ENCODE results near the gene TCERG1L.

The TCERG1L gene

DNA sequence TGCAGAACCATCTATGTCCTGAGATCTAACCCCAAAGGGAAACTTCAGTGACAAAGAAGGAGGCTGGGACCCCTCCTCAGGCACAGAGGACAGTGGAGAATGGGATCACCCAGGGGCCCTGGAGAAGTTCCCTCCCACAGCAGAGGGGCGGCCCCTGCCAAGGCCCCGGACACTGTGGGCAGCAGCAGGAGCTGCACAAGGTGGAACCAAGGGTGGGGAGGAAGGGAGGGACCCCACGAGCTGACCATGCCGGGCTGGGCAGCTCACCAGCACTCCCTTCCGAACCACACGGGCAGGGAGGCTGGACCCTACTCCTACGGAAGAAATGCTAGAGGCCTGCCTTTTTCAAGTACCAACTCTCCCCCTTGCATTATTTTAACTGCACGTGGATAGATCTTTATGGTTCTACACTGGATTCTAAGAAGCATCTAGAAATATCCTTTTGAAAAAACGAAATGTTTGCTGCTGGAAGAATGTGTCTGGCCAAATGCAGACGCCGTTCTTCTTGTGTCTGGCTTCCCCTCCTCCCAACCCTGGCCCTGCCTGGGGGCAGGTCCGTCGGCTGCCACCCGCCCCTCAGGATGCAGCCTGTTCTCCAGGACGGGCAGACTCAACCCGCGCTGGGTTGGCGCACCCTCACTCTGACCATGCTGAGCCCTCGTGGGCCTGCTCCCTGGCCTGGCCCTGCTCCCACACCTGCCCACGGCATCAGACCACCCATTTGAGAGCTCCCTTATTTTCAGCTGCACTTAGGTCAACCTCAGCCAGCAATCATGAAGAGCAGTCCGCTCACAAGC, 193.9 kb downstream of the TCERG1L start:
- FAIRE-seq, result no peak

DNA sequence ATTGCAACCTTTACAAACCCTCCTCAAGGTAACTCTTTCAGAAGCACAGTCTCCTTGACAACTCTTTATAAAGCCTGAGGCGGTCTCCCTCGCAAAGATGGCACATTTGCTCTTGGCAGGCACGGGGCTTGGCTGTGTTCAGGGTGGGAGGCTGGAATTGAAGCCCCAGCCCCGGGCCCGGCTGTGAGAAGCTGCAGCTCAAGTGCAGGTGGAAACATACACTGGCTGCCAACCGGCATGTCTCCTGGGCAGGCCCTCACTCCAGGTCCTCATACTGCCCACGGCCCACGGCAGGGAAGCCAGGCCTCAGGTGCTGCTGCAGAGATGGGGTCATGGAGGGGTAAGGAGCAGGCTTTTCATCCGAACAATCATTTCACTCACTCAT, 194.5 kb downstream of the TCERG1L start:
- TF ChIP-seq POLR2A (IDR thresholded peaks at IDR 0.05; ENCODE audit: low read depth, low read length), result no peak
- no peak for DNase-seq (ENCODE audit: insufficient read length, low spot score)
- no peak for FAIRE-seq

More for the DNA sequence above, 193.9 kb downstream of the TCERG1L start:
- TF ChIP-seq POLR2A (IDR thresholded peaks at IDR 0.05; ENCODE audit: low read depth, low read length), result no peak
- DNase-seq (ENCODE audit: insufficient read length, low spot score), result no peak

DNA sequence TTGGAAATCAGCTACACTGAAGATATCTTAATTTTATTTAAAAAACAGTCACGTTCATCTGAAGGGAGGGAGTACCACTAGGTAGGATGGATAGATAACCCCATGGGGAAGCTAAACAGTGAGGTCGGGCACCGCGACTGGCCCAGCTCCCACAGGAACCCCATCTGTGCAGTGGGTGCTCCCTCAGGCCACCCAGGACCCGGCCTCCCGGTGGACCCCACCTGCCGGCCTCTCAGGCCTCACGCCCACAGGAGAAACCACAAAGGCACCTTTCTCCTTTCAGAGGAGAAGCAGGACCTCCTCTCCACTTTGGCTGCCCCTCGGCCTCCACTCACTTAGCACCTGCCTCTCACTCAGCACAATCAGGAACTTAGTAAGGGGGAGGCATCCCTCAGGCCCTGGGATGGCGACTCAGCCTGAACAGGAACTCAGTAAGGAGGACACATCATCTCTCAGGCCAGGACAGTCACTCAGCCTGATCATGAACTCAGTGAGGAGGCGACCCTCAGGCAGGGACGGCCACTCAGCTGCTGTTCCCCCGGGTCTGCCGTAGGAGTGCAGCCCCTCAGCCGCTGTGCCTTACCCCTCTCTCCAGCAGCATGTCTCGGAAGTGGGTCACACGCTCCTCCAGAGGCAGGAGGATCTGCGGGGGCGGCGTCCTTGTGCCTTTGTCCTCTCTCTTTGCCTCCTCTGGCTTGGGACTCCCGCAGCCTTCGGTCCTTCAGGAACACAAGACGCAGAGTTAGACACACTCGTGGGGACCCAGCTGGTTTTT, 195.1 kb downstream of the TCERG1L start:
- FAIRE-seq, result no peak
- no peak for TF ChIP-seq POLR2A (IDR thresholded peaks at IDR 0.05; ENCODE audit: low read depth, low read length)

DNA sequence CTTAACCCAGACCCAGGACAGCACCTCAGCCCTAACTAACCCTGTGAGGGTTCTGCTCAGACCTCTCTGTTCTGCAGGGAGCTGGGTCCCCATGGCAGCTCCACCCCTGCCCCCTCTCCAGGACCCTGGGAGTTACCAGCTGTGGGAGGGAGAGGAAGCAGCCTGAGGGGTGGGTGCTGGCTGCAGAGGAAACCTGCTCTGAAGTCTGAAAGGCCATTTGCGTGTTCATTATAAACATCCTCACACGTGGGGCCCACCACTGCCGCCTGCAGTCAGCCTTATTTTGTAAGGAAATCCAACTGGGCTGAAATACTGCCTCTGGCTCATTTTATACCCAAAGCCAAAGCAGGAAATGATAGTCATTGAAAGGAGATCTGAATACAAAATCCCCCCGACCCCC, 195.7 kb downstream of the TCERG1L start:
- FAIRE-seq (no peak), DNase-seq (ENCODE audit: insufficient read length, low spot score) (no peak)
- no peak for TF ChIP-seq POLR2A (IDR thresholded peaks at IDR 0.05; ENCODE audit: low read depth, low read length)

More for the DNA sequence above, 195.1 kb downstream of the TCERG1L start:
- DNase-seq (ENCODE audit: insufficient read length, low spot score), result no peak

DNA sequence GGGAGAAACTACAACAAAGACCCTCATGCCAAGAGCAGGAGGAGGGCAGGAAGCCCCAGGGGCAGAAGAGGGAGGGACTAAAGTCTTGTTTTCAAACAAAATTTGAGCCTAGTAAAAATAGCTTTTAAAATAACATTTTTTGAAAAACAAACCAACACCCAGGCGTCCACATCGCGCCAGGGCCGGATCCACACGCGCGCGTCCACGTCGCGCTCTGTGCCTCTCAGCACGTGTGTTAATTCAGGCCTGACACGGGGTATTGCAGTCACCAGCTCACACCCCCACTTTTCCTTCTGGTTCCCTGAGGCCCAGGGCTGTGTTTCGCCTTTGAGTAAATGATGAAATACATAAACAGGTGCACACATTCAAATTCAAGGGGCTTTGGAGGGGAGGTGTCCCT, 196.2 kb downstream of the TCERG1L start:
- no peak for FAIRE-seq
- TF ChIP-seq POLR2A (IDR thresholded peaks at IDR 0.05; ENCODE audit: low read depth, low read length), result no peak
- no peak for DNase-seq (ENCODE audit: insufficient read length, low spot score)

- no peak for TF ChIP-seq POLR2A (IDR thresholded peaks at IDR 0.05; ENCODE audit: low read depth, low read length)
- DNase-seq (ENCODE audit: insufficient read length, low spot score), result no peak
- FAIRE-seq, result no peak
Measured at GRCh38 chr10:131114846-131115245, 196.7 kb downstream of the TCERG1L start.

DNA sequence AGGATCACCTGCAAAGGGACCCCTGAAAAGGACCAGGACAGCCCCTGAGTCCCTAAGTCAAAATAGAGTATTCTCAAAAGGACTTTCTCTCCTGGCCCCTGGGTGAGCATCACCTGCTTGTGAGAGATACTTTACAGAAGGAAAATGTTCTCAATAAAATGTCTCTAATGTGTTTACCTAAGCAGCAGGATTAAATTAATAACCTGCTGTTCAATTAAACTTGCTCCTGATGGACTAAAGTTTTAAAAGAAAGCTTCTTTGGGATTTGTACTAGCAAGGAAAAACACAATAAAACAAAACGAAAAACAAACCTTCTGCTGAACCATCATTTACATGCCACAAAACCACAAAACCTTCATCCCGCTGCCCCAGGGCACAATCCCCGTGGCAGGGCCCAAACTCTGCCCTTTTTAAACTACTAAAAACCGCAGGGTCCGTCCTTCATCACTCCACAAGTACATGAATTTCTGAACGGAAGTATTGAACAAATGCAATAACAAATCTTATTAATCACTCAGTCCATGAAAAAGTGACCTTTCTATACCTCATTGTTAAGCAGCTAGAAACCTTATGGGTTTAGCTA, 197.7 kb downstream of the TCERG1L start:
- no peak for TF ChIP-seq POLR2A (IDR thresholded peaks at IDR 0.05; ENCODE audit: low read depth, low read length)
- no peak for DNase-seq (ENCODE audit: insufficient read length, low spot score)
- no peak for FAIRE-seq

DNA sequence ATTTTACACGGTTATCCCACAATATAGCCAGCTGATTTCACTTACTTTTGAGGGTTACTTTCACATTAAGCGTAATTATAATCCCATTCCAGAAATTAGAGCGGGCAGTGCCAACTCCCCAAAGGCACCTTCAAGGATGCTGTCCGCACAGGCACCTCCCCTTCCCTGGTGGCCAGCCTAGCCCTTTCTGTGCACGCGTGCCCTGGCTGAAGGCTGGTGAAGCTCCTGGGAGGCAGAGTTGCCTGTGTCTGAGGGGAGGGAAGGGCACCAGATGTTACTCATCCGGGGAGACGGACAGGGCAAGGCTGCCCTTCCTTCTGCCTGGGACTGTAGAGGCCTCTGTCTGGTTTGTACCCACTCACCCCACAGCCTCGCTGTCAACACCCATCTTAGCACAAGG, 198.4 kb downstream of the TCERG1L start:
- no peak for DNase-seq (ENCODE audit: insufficient read length, low spot score)
- no peak for TF ChIP-seq POLR2A (IDR thresholded peaks at IDR 0.05; ENCODE audit: low read depth, low read length)

GRCh38 chr10:131112691-131113090, 198.8 kb downstream of the TCERG1L start:
- no peak for TF ChIP-seq POLR2A (IDR thresholded peaks at IDR 0.05; ENCODE audit: low read depth, low read length)
- DNase-seq (ENCODE audit: insufficient read length, low spot score) (no peak), FAIRE-seq (no peak)

More for the DNA sequence above, 198.4 kb downstream of the TCERG1L start:
- no peak for FAIRE-seq

DNA sequence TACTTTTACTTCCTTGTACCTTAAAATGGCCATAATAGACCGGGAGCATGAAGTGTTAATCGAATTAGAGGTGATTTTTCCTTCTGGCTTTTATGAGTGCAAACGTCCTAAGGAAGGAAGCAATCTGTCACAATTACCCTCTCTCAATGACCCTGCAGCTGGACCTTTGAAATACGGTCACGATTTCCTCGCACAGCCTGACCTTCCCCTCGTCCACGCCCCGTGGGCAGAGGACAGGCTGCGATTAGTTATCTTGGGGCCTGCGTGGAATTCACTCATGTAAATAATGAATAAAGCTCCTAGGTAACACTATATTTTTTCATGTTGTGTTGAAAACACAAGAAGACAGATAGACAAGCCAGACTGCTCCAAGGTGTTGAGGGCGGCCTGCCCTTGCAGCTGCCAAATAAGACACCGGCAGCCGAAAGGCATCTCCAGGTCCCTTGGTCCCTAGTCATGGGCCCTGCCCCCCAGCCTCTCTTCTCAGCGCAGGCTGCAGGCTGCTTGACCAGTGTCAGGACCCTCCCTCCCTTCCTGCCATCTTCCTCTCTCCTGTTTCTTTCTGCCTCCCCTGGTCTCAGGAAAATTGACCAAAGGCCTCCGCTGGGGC, 199.9 kb downstream of the TCERG1L start:
- FAIRE-seq (no peak), DNase-seq (ENCODE audit: insufficient read length, low spot score) (no peak)
- no peak for TF ChIP-seq POLR2A (IDR thresholded peaks at IDR 0.05; ENCODE audit: low read depth, low read length)

DNA sequence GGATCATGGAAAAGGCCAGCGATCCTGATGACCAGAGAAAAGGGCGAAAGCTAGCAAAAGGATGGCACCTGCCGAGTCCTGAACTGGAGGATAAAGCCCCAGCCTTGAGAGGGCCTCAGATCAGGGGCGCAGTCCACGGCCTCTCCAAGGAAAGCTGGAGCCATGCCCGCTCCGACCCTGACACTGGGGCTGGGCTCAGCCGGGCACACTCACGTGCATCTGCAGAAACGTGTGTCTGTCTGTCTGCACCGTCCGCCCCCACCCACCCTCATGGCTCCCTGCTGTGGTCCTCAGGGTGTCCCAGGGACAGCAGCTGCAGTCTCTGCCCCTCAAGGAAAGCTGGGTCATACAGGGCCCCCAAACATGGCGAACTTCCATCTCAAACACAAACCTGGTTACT, 200.5 kb downstream of the TCERG1L start:
- FAIRE-seq (no peak), DNase-seq (ENCODE audit: insufficient read length, low spot score) (no peak)
- no peak for TF ChIP-seq POLR2A (IDR thresholded peaks at IDR 0.05; ENCODE audit: low read depth, low read length)

- FAIRE-seq, result no peak
- TF ChIP-seq POLR2A (IDR thresholded peaks at IDR 0.05; ENCODE audit: low read depth, low read length), result no peak
Measured at GRCh38 chr10:131110241-131110783, 201.2 kb downstream of the TCERG1L start.

GRCh38 chr10:131109726-131110125, 201.8 kb downstream of the TCERG1L start:
- FAIRE-seq, result no peak
- DNase-seq (ENCODE audit: insufficient read length, low spot score), result no peak
- TF ChIP-seq POLR2A (IDR thresholded peaks at IDR 0.05; ENCODE audit: low read depth, low read length), result no peak

More at GRCh38 chr10:131110241-131110783, 201.2 kb downstream of the TCERG1L start:
- DNase-seq (ENCODE audit: insufficient read length, low spot score), result no peak

- TF ChIP-seq POLR2A (IDR thresholded peaks at IDR 0.05; ENCODE audit: low read depth, low read length), result no peak
- no peak for FAIRE-seq
- no peak for DNase-seq (ENCODE audit: insufficient read length, low spot score)
Measured at GRCh38 chr10:131109291-131109690, 202.2 kb downstream of the TCERG1L start.
